Right renal cortex interstitium (tissue), 3 donors: ENCODE results near the gene CATSPERD. TPM values are rescaled to one million over a fixed set of nuclear protein-coding genes. Genes with fewer than 3 reads are reported as not detected.
"Not testable (repeated sequence)": the region's sequence is repeated elsewhere in the genome, so short reads cannot be mapped to it uniquely, and the experiment has no call there.

ENCODE experiments used
- DNase-seq, 3 donors: peaks; one replicate each; pipeline ENCODE4 v3.0.0-alpha.2; 2013; ENCODE audit warnings: low read depth in 3 of 3, low spot score in 2 of 3
- polyA plus RNA-seq, 3 donors: library from polyadenylated mRNA; unstranded; fragments of 120-200 nt; gene quantifications; one replicate each; pipeline ENCODE4 v1.2.1, GENCODE V29; 2013; ENCODE audit not compliant: insufficient read length in 3 of 3

Gene CATSPERD
- polyA plus RNA-seq, 3 donors: not detected

DNA sequence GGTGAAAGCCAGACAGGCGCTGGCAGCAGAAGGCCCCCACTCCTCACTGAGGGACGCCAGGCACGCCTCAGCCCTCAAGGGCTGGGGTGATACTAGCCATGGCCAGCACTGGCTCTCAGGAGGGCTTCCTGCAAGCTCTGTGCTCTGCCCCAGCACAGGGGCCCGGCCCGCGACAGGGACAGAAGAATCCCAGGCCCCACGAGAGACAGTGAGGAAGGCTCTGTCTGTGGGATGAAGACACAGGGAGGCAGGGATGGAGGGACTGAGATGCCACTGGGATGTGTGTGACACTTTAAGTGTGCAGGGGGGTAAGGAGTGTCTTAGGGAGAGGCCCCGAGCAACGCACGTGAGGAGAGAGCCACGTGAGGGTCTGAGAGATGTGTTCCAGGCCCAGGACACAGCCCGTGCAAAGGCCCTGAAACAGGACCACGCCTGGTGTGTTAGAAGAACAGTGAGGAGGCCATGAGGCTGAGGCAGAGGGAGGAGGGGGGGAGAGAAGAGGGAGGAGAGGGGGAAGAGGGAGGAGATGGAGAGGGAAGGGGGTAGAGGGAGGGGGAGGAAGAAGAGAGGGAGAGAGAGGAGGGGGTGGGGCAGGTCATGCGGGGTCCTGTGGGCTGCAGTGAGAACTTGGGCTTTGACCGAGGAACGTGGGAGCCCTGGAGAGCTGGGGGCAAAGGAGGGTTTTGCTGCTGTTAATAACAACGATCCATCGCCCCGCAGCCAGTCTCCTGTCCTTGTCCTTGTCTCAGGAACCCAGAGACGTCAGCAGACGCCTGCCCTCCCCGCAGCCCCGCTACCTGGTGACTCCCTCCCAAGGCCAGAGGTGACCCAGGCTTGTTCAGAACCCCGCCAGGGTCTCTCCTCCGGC is 23.2 kb upstream of the CATSPERD start:
- DNase-seq: no peak

DNA sequence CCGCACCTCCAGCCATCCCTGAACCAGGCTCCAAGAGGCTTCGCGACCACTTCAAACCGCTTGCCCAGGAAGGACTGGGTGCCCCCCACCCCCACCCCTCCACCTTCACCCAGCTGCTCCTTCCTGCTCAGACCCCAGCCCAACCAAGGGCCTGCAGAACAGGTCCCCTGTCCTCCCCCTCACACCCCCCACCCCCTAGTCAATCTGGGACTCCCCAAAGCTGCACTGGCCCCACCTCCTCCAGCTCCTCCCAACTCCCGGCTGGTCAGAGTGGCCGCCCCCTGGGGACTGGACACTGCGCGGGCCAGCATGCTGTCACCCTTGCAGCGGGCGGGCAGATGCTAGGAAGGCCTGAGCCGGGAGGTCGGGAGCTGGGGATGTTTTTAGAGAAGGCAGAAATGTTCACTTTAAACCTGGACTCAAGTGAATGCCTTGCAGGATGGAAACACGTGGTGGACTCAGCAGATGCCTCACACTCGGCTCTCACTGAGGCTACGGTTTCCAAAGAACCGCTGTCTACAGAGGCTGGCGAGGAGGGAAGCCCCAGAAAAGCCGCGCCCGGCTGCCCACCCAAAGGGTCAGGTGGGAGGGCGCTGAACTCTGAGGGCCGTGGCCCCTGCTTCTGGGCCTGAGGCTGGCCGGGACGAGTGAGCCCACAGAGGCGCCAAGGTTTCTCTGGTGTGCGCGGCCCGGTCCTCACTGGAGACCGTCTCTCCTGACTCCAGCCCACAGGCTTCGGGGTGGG is 22.4 kb upstream of the CATSPERD start:
- DNase-seq: no peak

- DNase-seq: no peak
Measured at GRCh38 chr19:5698635-5699422, 21.6 kb upstream of the CATSPERD start.

GRCh38 chr19:5700455-5701092 is 19.9 kb upstream of the CATSPERD start:
- DNase-seq: no peak

- DNase-seq: not testable (repeated sequence)
Measured at GRCh38 chr19:5702053-5702410, 18.4 kb upstream of the CATSPERD start.

GRCh38 chr19:5703819-5704818 is 16.3 kb upstream of the CATSPERD start:
- DNase-seq: no peak

DNA sequence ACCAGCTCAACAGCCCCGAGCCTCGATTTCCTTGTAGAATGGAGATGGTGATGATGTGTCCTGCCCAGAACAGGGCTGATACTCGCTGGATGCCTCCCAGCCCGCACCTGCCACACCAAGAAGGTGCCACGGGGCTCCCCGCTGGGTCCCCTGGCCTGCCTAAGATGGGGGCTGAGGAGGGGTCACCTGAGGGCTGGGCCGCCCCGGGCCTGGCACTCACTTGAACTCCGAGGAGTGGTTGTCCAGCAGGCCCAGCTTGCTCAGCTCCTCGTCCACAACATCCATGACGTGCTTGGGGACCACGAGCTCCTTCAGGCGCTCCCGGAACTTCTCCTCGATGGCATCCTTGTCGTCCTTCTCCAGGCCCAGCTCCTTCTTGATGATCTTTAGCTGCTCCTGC is 14.9 kb upstream of the CATSPERD start:
- DNase-seq: no peak

DNA sequence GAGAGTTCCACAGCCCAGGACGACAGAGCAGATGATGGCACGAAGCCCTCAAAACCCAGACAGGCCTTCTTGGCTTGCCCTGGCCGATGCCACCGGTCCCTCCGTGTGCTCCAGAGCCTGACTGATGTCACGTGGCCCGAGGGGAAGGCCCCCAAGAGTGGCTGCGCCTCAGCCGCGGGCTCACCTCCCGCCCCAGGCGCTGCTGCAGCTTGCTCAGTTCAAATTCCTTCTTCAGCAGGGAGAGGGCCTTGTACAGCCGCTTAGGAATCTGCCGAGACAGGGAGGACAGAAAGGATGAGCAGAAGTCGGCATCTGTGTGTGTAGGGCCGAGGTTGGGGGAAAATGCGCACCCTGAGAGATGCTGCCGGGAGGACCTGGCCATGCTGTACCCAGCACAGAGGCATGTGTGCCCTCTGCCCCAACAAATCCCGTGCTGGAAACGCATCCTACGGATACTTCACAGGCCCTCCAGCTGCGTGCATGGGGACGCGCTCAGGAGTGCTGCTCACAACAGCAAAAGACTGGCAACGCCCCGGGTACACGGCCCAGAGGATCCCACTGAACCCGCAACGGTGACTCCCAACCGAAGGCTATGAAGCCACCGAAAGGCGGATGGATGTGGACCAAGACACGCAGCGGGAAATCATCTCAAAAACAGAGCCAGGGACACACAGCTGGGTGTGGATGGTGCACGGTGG is 13.4 kb upstream of the CATSPERD start:
- no peak for DNase-seq

DNA sequence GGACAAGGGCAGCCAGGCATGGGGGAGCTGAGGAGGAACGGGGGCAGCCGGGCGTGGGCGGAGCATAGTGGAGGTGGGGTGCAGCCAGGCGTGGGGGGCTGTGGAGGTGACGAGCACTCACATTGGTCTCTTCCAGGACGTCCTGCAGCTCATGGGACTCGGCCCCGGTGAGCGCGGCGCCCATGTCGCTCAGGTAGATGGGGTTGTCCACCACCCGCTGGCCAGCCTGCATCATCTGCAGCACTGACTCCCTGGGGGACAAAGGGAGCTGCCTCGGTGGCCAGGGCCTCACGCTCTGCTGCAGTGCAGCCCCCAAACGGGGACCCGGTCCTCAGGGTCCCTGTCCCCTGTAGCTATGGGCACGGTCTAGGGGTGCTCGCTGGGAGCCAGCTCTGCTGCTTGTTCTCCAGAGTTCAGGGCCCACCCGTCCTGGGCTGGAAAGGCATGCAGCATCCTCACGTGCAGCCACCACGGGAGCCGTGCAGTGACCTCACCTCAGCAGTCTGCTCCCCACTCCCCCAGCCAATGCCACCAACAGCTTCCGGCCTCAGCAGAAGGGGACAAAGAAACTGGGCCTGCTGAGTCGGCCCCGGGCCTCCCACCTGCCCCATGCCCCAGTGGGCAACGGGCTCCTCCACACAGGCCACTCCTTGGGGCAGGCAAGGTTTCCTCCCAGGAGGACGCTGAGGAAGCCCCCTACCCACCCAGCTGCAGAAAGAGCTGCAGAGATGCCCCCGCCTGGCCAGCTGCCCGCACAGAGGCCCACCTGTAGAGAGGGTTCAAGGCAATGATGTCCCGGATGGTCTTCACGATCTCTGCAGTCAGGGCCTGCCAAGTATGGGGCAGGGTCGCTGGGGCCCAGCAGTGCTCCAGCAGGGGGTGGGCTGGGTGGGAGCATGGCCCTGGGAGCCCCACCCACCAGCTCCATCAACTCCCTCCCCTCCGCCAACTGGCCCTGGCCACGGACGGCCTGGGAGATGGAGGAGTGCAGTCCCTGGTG is 12.6 kb upstream of the CATSPERD start:
- DNase-seq: no peak

GRCh38 chr19:5711025-5711424 is 9.4 kb upstream of the CATSPERD start:
- no peak for DNase-seq

DNA sequence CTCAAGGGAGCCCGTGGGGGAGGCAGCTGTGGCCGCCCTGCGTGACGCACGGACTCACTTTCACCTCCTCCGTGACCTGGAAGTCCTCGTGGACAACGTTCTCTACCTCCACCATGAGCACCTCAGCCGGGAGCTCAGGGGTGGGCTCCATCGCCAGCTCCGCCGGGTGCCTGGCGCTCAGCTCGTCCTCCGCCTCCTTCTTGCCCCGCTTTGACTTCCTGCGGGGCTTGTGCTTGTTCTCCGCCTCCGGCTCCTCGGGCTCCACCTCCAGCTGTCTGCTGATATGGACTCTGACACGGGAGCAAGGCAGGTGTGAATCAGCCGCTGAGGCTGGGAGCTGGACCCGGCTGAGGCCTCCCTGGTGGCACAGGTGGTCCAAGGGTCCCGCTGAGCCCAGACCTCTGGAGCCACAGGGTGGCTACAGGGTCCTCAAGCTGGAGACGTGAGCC is 8.7 kb upstream of the CATSPERD start:
- DNase-seq: no peak

GRCh38 chr19:5713228-5713627 is 7.2 kb upstream of the CATSPERD start:
- no peak for DNase-seq

DNA sequence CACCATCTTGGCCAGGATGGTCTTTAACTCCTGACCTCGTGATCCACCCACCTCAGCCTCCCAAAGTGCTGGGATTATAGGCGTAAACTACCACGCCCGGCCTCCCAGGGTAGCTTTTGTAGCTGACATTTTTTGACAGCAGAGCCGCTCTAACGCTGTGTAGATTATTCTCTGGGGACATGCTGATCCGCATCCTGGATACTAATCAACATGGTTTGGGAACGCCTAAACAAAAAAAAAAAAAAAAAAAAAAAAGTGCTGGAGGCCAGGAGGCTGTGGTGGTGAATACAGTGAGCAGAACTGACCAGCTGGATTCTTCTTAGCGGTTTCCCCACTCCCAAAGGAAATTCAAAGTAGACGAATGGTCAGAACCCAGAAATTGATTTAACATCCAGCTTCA is 5.6 kb upstream of the CATSPERD start:
- no peak for DNase-seq

DNA sequence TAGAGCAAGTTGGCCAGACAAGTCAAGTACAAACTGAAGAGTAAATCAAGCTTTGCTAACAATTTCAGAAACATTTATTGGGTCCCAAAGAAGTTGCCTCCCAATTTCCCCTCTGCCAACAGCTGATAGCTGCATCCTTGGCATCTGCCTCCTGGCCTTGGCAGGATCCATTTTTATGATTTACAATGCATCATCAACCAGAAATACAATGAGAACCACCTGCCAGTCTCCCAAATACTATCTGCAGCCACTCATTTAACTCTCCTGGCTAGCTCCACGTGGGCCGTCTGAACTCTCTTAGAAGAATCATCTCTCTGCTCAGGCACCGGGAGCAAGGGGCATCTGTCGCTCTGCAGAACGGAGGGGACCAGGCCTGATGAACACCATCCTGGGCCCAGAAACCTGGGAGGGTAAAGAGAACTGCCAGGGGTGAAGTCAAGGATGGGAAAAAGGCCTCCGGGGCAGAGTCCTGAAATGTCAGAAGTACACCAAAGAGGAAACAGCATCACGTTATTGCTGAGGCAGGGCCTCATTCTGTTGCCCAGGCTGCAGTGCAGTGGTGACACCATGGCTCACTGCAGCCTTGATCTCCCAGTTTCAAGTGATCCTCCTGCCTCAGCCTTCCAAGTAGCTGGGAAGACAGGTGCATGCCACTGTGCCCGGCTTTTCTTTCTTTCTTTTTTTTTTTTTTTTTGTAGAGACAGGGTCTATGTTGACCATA is 3.1 kb upstream of the CATSPERD start:
- no peak for DNase-seq

GRCh38 chr19:5718037-5718578 is 2.3 kb upstream of the CATSPERD start:
- DNase-seq: no peak

DNA sequence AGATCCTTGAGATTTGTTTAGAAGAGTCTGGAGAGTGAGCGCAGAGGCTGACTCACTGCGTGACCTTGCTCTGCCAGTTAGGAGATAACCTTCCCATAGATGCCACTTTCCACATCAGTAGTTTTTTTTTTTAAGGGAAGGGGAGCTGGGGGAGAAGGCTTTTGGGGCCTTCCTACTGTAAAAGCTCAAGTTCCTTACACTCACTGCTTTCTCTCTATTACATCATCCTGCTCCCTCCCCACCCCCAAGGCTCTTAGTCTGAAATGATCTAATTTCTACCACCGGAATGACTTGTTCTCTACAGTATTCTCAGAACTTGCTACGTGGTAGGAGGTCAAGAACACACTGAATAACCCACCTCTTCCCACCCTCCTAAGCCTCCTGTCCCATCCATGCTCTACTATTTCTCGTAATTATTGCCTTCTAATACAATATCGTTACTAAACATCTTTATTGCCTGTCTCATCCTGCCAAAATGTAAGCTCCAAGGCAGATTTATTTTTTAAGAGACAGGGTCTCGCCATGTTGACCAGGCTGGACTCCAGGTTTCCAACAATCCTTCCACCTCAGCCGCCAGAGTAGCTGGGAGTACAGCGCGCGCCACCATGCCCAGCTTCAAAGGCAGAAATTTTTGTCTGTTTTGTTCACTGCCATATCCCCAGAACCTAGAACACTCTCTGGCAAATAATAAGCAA is 1.7 kb upstream of the CATSPERD start:
- no peak for DNase-seq
